GM21360 (cell line): ENCODE results near the gene WFDC13.
"Not testable (repeated sequence)": the region's sequence is repeated elsewhere in the genome, so short reads cannot be mapped to it uniquely, and the experiment has no call there.

ENCODE experiments used
- ATAC-seq: cut with Tn5 transposase; IDR thresholded peaks from one replicate; pipeline ENCODE4 v1.9.1; 2021; ENCODE audit warnings: mild to moderate bottlenecking, moderate library complexity; ENCODE audit not compliant: unreplicated experiment

WFDC13 gene

GRCh38 chr20:45701873-45702272 lies at the start of gene WFDC13:
TSS of gene WFDC13 (plus strand) at chr20:45702038. CDS start at chr20:45702124, 86 bp downstream.
- ATAC-seq: no peak

GRCh38 chr20:45657038-45657437 lies 44.8 kb upstream of the WFDC13 start:
- ATAC-seq: not testable (repeated sequence)

GRCh38 chr20:45670139-45670538 lies 31.7 kb upstream of the WFDC13 start, which contains the start of gene WFDC11:
TSS of gene WFDC11 (minus strand) at chr20:45670239. CDS start at chr20:45650600, 19,639 bp downstream.
- no peak for ATAC-seq

GRCh38 chr20:45672765-45673164 lies 29.1 kb upstream of the WFDC13 start:
- ATAC-seq: no peak

- no peak for ATAC-seq
These were observed 22.2 kb upstream of the WFDC13 start for GRCh38 chr20:45679650-45680049.

GRCh38 chr20:45685896-45686295 lies 15.9 kb upstream of the WFDC13 start:
- ATAC-seq: no peak

- ATAC-seq: not testable (repeated sequence)
These were observed 8.5 kb upstream of the WFDC13 start for GRCh38 chr20:45693346-45693745.

- no peak for ATAC-seq
These were observed 6.3 kb upstream of the WFDC13 start for GRCh38 chr20:45695496-45695895.

GRCh38 chr20:45701104-45701503 lies 734 bp upstream of the WFDC13 start:
- no peak for ATAC-seq

- ATAC-seq: no peak
These were observed 3.3 kb downstream of the WFDC13 start, which contains the start of gene WFDC10B for GRCh38 chr20:45704969-45705637. TSS of gene WFDC10B (minus strand) at chr20:45705019. CDS start at chr20:45685992, 19,027 bp downstream.

- not testable (repeated sequence) for ATAC-seq
These were observed 14.4 kb downstream of the WFDC13 start for GRCh38 chr20:45716141-45716688.

- ATAC-seq: no peak
These were observed 20.2 kb downstream of the WFDC13 start, which contains the start of gene SPINT4 for GRCh38 chr20:45722047-45722446. TSS of gene SPINT4 (plus strand) at chr20:45722347. CDS start at chr20:45722368, 21 bp downstream.

GRCh38 chr20:45725134-45725533 lies 23.3 kb downstream of the WFDC13 start:
- ATAC-seq: no peak

GRCh38 chr20:45727044-45727443 lies 25.2 kb downstream of the WFDC13 start:
- ATAC-seq: no peak

- no peak for ATAC-seq
These were observed 30.4 kb downstream of the WFDC13 start for GRCh38 chr20:45732199-45732598.

- no peak for ATAC-seq
These were observed 33.7 kb downstream of the WFDC13 start for GRCh38 chr20:45735552-45735951.

- ATAC-seq: no peak
These were observed 34.1 kb downstream of the WFDC13 start for GRCh38 chr20:45735988-45736387.

- ATAC-seq: no peak
These were observed 40.8 kb downstream of the WFDC13 start for GRCh38 chr20:45742596-45742995.

GRCh38 chr20:45745015-45745414 lies 43.2 kb downstream of the WFDC13 start:
- ATAC-seq: no peak

- ATAC-seq: no peak
These were observed 49.9 kb downstream of the WFDC13 start for GRCh38 chr20:45751721-45752120.

- ATAC-seq: no peak
These were observed 50.9 kb downstream of the WFDC13 start for GRCh38 chr20:45752746-45753145.

GRCh38 chr20:45758096-45758495 lies 56.3 kb downstream of the WFDC13 start:
- no peak for ATAC-seq
